C4-2B (cell line): ENCODE results near the gene SOX2.

Experiments used
- CTCF ChIP-seq: fragments of 450-650 bp; conservative IDR thresholded peaks from 2 replicates; pipeline ENCODE4 v1.5.1; 2017; ENCODE audit warnings: mild to moderate bottlenecking
- ZFX ChIP-seq: fragments of 450-650 bp; IDR thresholded peaks from 2 replicates; pipeline ENCODE4 v1.6.1; 2017

- TF ChIP-seq CTCF, result no peak
- TF ChIP-seq ZFX, result no peak
These were observed 19.8 kb upstream of the SOX2 start for GRCh38 chr3:181691901-181692300.
